Ureter (tissue), 1 donor: Measurements from ENCODE around the gene LAYN. TPM values are rescaled to one million over a fixed set of nuclear protein-coding genes. Genes with fewer than 3 reads are reported as not detected.

Experiments used
- DNase-seq: peaks from one replicate; pipeline ENCODE4 v3.0.0-alpha.2; 2020; ENCODE audit warnings: low spot score
- total RNA-seq: library from RNA; stranded (reverse); gene quantifications from one replicate; pipeline ENCODE4 v1.2.4, GENCODE V29; 2023
- donor health status: DM: yes; HTN: yes; CAD: no.

The LAYN gene
- 8.6 TPM for total RNA-seq

- DNase-seq = no peak
Observed at GRCh38 chr11:111540114-111540936, at the start of gene LAYN. TSS of gene LAYN (plus strand) at chr11:111540720. CDS start at chr11:111540844, 124 bp downstream.

GRCh38 chr11:111494040-111494439 is 46.5 kb upstream of the LAYN start:
- no peak for DNase-seq

GRCh38 chr11:111499483-111499882 is 41.0 kb upstream of the LAYN start:
- no peak for DNase-seq

GRCh38 chr11:111500481-111500880 is 40.0 kb upstream of the LAYN start:
- DNase-seq = no peak

GRCh38 chr11:111502611-111503010 is 37.9 kb upstream of the LAYN start:
- no peak for DNase-seq

GRCh38 chr11:111510311-111510710 is 30.2 kb upstream of the LAYN start:
- DNase-seq = no peak

GRCh38 chr11:111512296-111513239 is 28.0 kb upstream of the LAYN start, which contains the start of gene BTG4:
TSS of gene BTG4 (minus strand) at chr11:111512386. CDS start at chr11:111498776, 13,610 bp downstream.
- DNase-seq = no peak

GRCh38 chr11:111513240-111513605 is 27.3 kb upstream of the LAYN start:
- no peak for DNase-seq

GRCh38 chr11:111514216-111515031 is 26.1 kb upstream of the LAYN start, which contains the start of gene HOATZ:
TSS of gene HOATZ (plus strand) at chr11:111514778. CDS start at chr11:111514785, 7 bp downstream.
- no peak for DNase-seq

GRCh38 chr11:111515591-111515990 is 24.9 kb upstream of the LAYN start:
- DNase-seq = no peak

- DNase-seq = no peak
Observed at GRCh38 chr11:111518668-111519067, 21.9 kb upstream of the LAYN start.

- no peak for DNase-seq
Observed at GRCh38 chr11:111520560-111520959, 20.0 kb upstream of the LAYN start.

GRCh38 chr11:111521135-111521534 is 19.4 kb upstream of the LAYN start:
- no peak for DNase-seq

GRCh38 chr11:111522426-111522825 is 18.1 kb upstream of the LAYN start:
- DNase-seq = no peak

- DNase-seq = no peak
Observed at GRCh38 chr11:111523343-111523742, 17.2 kb upstream of the LAYN start.

- DNase-seq = no peak
Observed at GRCh38 chr11:111524056-111524455, 16.5 kb upstream of the LAYN start.

- no peak for DNase-seq
Observed at GRCh38 chr11:111525456-111525855, 15.1 kb upstream of the LAYN start.

- DNase-seq = no peak
Observed at GRCh38 chr11:111526501-111526900, 14.0 kb upstream of the LAYN start.

GRCh38 chr11:111527279-111527678 is 13.2 kb upstream of the LAYN start:
- DNase-seq = no peak

GRCh38 chr11:111528557-111528956 is 12.0 kb upstream of the LAYN start:
- no peak for DNase-seq

- DNase-seq = no peak
Observed at GRCh38 chr11:111530091-111530490, 10.4 kb upstream of the LAYN start.

- no peak for DNase-seq
Observed at GRCh38 chr11:111531136-111531535, 9.4 kb upstream of the LAYN start.
